ENCODE data around the gene UQCC3.

UQCC3 gene

GRCh38 chr11:62721994-62722393 is 50.5 kb downstream of the UQCC3 start:
- in situ Hi-C loops (cut with MboI; ENCODE audit: low sequenced_read_pairs), result no loop called here
